Measurements from ENCODE around the gene ZIC5.

GRCh38 chr13:99960663-99961311, 10.8 kb downstream of the ZIC5 start:
- TF ChIP-seq ATF3 (IDR thresholded peaks at IDR 0.05) (no peak), CTCF (IDR thresholded peaks at IDR 0.05; ENCODE audit: low read depth, low read length, missing input control) (no peak), FOXA1 (IDR thresholded peaks at IDR 0.05) (no peak), EGR1 (IDR thresholded peaks at IDR 0.05; ENCODE audit: low read depth in 2 of 2) (no peak), RAD21 (IDR thresholded peaks at IDR 0.05) (no peak), FOXA2 (IDR thresholded peaks at IDR 0.05) (no peak), SP1 (IDR thresholded peaks at IDR 0.05) (no peak), YY1 (IDR thresholded peaks at IDR 0.05) (no peak), JUND (IDR thresholded peaks at IDR 0.05) (no peak)

All from liver (tissue), 3 donors.